Measurements from ENCODE around the gene ARAP3. TPM values are rescaled to one million over a fixed set of nuclear protein-coding genes. Genes with fewer than 3 reads are reported as not detected.

ARAP3 gene
- total RNA-seq, 2 donors from 2014 or later = 5.6 to 12.5 TPM

DNA sequence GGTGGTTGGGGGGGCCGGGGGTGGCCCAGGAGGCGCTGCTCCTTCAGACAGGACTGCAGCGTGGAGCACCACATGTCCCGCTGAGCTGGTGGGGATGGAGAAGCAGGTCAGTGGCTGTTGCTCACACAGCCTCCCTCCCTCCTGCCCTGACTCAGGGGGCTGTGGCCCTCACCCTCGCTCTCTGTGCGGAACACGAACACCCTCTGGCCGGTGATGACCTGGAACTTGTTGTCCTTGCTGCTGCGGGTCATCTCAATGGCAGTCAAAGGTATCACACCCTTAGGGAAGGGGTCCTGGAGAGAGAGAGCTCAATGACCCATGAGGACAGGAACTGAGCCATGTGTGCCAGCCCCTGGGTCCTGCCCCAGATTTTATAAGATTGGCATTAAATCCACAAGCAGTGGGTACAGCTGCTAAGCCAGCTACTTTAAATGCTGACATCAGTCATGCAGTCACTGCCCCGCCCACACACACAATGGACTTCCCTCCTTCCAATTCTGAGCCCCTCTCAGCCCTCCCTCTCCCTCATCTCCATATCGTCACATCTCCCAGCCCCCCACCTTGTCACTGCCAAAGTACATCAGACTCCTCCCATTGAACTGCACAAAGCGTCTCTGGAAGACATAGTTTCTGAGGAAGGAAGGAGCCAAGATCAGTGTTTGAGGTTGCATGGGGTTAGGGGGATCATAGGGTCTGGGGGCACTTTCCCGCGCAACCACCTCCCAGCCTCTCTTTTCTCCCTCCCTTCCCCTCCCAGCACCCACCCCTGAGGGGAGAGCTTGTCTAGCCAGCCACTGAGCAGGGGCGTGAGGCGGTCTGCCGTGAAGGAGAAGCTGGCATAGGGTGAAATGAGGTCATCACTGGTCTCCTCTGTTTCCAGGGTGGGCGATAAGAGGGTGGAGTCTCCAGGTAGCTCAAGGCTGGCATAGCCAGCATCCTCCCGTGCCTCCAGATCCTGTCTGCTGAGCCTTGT is 8.9 kb downstream of the ARAP3 start:
- Histone ChIP-seq H3K27ac (no peak overlapping the region), H3K9me3 (no peaks in the 10 kb centered on the region), H3K4me1 (no peaks in the 10 kb centered on the region), H3K27me3 (no peaks in the 10 kb centered on the region), H3K4me3 (no peak overlapping the region), H3K36me3 (peaks cover 5% of the 10 kb centered on the region)
- TF ChIP-seq, protein P1, sequence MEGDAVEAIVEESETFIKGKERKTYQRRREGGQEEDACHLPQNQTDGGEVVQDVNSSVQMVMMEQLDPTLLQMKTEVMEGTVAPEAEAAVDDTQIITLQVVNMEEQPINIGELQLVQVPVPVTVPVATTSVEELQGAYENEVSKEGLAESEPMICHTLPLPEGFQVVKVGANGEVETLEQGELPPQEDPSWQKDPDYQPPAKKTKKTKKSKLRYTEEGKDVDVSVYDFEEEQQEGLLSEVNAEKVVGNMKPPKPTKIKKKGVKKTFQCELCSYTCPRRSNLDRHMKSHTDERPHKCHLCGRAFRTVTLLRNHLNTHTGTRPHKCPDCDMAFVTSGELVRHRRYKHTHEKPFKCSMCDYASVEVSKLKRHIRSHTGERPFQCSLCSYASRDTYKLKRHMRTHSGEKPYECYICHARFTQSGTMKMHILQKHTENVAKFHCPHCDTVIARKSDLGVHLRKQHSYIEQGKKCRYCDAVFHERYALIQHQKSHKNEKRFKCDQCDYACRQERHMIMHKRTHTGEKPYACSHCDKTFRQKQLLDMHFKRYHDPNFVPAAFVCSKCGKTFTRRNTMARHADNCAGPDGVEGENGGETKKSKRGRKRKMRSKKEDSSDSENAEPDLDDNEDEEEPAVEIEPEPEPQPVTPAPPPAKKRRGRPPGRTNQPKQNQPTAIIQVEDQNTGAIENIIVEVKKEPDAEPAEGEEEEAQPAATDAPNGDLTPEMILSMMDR (IDR thresholded peaks at IDR 0.05) = no peak
- no peak for DNase-seq (ENCODE audit: low spot score)

DNA sequence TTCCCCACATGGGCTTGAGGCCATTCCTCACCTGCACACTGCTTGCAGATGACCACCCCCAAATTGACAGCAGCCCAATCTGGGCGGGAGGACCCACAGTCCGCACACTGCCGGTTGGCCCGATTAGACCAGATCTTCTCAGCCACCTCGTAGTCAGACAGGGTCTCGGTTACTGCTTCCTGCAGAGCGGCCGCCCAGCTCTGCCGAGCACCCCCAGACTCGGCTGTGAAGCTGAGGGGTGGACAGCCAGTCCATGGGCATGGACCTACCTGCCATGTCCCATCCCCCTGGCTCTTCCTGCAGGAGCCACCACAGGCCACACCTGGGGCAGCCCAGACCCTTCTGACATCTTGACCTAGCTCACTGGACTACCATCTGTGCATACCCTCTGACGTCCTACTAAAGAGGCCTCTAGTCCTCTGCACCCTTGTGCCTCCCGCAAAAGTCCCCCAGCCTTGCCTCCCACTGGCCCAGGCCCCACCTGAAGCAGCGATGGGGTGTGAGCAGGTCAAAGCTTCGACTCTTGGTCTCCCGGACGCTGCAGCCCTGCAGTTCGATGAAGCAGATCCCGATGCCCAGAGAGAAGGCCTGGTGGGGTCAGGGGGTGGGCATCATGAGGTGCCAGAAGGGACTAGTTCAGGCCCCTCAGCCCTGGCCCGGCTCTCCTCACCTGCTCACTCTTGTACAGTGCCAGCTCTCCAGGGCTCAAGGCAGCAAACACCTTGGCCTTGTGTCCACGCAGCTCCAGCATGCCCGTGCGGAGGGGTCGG is 9.8 kb downstream of the ARAP3 start:
- Histone ChIP-seq H3K36me3 (peaks cover 5% of the 10 kb centered on the region), H3K4me3 (no peak overlapping the region), H3K27ac (no peak overlapping the region), H3K9me3 (no peaks in the 10 kb centered on the region), H3K4me1 (no peaks in the 10 kb centered on the region), H3K27me3 (no peaks in the 10 kb centered on the region)
- DNase-seq (ENCODE audit: low spot score) = no peak
- TF ChIP-seq, protein P1 (IDR thresholded peaks at IDR 0.05) = no peak

DNA sequence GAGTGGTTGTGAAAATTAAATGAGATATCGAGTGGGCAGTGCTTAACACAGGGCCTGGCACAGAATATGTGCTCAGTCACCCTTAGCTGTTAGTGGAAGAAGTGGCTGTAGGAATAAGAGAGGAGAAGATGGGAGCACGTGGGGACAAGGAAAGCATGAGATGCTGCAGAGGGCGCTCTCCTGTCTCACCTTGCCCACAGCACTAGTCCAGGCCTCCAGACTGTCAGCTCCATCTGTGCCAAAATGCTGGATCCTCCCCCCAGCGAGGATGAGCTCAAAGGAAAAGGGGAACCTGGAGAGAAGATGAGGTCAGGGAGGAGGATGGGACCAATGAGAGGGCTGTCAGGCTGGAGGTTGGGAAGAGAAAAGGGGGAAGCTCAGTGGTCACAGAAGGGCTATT is 12.5 kb downstream of the ARAP3 start:
- H3K27me3 ChIP-seq = no peaks in the 10 kb centered on the region
- H3K36me3 ChIP-seq = peaks cover 5% of the 10 kb centered on the region
- DNase-seq (ENCODE audit: low spot score) = no peak
- H3K4me1 ChIP-seq = peaks cover 0 to 5% of the 10 kb centered on the region in 2 donors
- no peak overlapping the region for H3K4me3 ChIP-seq
- TF ChIP-seq, protein P1 (IDR thresholded peaks at IDR 0.05) = no peak
- no peaks in the 10 kb centered on the region for H3K9me3 ChIP-seq
- no peak overlapping the region for H3K27ac ChIP-seq

DNA sequence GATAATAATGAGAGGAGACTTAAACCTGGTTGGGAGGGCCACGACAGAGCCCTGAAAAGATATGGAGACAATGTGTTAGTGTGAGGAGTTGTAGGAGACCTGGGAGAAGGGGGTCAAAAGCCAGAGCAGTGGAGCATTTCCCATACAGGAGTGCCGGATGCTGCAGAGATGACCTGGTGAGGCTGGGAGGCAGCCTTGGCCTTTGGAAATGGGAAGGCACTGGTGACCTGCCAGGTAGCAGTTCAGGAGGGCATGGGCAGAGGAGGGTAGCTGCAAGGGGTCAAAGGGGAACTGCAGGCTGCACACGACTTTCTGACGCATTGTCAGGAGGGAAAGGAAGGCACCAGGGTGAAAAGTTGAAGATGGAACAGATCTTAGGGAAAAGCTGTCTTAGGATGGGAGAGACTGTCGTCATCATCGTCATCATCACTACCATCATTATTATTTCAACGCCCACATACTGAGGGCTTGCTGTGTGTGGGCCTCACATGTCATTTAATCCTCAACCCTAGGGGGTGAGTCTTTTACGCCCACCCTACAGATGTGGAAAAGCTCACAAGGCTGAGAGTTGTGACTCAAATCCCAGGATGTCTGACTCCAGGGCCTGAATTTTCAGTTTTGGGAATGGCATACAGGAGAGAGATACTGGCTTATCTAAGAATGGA is 13.3 kb downstream of the ARAP3 start:
- H3K27ac ChIP-seq = no peak overlapping the region
- no peaks in the 10 kb centered on the region for H3K27me3 ChIP-seq
- H3K4me1 ChIP-seq = peaks cover 0 to 5% of the 10 kb centered on the region in 2 donors
- H3K4me3 ChIP-seq = no peak overlapping the region
- TF ChIP-seq, protein P1 (IDR thresholded peaks at IDR 0.05) = no peak
- peaks cover 5% of the 10 kb centered on the region for H3K36me3 ChIP-seq
- no peaks in the 10 kb centered on the region for H3K9me3 ChIP-seq
- no peak for DNase-seq (ENCODE audit: low spot score)

DNA sequence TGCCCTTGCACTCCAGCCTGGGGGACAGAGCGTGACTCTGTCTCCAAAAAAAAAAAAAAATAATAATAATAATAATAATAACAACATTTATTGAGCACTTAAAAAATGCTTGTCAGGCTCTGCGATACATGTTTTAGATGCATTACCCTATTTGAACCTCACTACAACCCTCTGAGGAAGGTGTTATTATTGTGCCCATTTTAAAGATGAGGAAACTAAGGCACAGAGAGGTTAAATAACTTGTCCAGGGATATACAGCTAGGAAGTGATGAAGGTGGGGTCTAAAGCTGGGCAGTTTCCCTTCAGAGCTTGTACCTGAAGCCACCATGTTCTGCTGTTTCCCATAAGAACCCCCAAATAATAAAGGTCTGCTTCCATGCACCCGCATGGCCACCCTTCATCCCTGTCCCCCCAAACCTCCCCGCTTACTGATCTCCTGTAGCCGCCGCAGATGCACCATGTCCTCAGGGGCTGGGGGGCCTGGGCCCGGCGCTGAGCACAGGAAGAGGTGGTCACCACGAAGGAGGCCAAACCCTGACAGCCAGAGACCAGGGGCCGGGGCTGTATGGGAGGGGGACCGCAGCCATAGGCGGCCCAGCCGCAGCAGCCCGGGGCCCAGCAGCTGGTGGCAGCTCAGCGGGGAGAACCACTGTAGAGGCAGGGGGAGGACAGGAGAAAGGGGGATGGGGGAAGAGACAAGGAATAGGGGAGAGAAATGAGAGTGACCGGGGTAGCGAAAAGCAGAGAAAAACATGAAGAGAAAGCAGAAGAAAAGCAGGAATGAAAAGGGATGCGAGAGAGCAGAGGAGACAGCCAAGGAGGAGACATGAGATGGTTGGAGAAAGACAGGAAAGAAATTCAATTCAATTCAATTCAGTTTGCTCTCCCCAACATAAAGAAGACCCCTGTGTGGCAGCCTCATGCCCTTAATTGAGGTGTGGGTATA is 15.8 kb downstream of the ARAP3 start:
- no peaks in the 10 kb centered on the region for H3K9me3 ChIP-seq
- no peak overlapping the region for H3K27ac ChIP-seq
- H3K4me3 ChIP-seq = no peak overlapping the region
- TF ChIP-seq, protein P1 (IDR thresholded peaks at IDR 0.05) = no peak
- peaks cover 0 to 5% of the 10 kb centered on the region in 2 donors for H3K4me1 ChIP-seq
- H3K36me3 ChIP-seq = peaks cover 5% of the 10 kb centered on the region
- DNase-seq (ENCODE audit: low spot score) = no peak
- no peaks in the 10 kb centered on the region for H3K27me3 ChIP-seq
